ENCODE data around the gene BFAR.
A peak's percentile ranks its signal among the peaks of the same experiment; 100 is the strongest.

BFAR gene

GRCh38 chr16:14650629-14651028 lies 17.9 kb downstream of the BFAR start:
- Histone ChIP-seq H3K4me1 (ENCODE audit: low read length) (no peaks in the 10 kb centered on the region), H4K20me1 (ENCODE audit: insufficient read depth, low read length) (no peaks in the 10 kb centered on the region), H3K27me3 (ENCODE audit: low read depth, low read length) (no peaks in the 10 kb centered on the region), H3K4me3 (ENCODE audit: low read length) (no peak overlapping the region), H3K36me3 (replicated peaks; ENCODE audit: low read depth, low read length) (peaks cover 43% of the 10 kb centered on the region), H3K79me2 (ENCODE audit: low read length) (peaks cover 8% of the 10 kb centered on the region), H2AFZ (ENCODE audit: low read depth, low read length) (no peak overlapping the region), H3K9me3 (ENCODE audit: insufficient read depth, low read length) (no peaks in the 10 kb centered on the region), H3K27ac (ENCODE audit: low read length) (no peak overlapping the region), H3K9ac (ENCODE audit: low read length) (no peak overlapping the region), H3K4me2 (ENCODE audit: low read length) (no peak overlapping the region)
- TF ChIP-seq CTCF (IDR thresholded peaks at IDR 0.05; ENCODE audit: low read depth, low read length) (no peak), EZH2phosphoT487 (IDR thresholded peaks at IDR 0.05; ENCODE audit: low read depth) (no peak)

DNA sequence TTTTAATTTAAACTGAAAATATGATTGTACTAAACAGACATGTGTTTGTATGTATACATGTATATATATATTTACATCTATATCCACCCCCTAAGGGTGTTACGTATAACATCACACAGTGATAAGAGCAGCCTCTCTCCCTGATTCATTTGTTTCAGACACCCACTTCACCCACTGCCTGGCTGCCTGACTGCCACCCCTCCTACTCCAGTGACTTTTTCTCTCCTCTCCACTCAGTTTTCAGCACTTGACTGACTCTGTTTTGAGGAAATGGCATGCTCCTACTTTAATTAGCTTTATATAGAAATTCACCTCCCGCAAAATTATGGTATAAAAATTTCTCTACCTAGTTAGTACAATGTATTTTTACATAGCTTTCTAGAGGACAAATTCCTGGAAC lies 20.0 kb downstream of the BFAR start:
- Histone ChIP-seq H3K27me3 (ENCODE audit: low read depth, low read length) (no peaks in the 10 kb centered on the region), H4K20me1 (ENCODE audit: insufficient read depth, low read length) (no peaks in the 10 kb centered on the region)
- TF ChIP-seq EZH2phosphoT487 (IDR thresholded peaks at IDR 0.05; ENCODE audit: low read depth) (no peak), CTCF (IDR thresholded peaks at IDR 0.05; ENCODE audit: low read depth, low read length) (no peak)

GRCh38 chr16:14658063-14658462 lies 25.3 kb downstream of the BFAR start:
- Histone ChIP-seq H3K9ac (ENCODE audit: low read length) (no peak overlapping the region), H3K79me2 (ENCODE audit: low read length) (no peaks in the 10 kb centered on the region), H3K4me1 (ENCODE audit: low read length) (peaks cover 6% of the 10 kb centered on the region; the same call in 1 of the 2 replicates), H3K4me3 (ENCODE audit: low read length) (no peak overlapping the region), H4K20me1 (ENCODE audit: insufficient read depth, low read length) (no peaks in the 10 kb centered on the region), H3K4me2 (ENCODE audit: low read length) (no peak overlapping the region), H3K27me3 (ENCODE audit: low read depth, low read length) (no peaks in the 10 kb centered on the region), H3K9me3 (ENCODE audit: insufficient read depth, low read length) (no peaks in the 10 kb centered on the region), H2AFZ (ENCODE audit: low read depth, low read length) (no peak overlapping the region), H3K36me3 (replicated peaks; ENCODE audit: low read depth, low read length) (peaks cover 31% of the 10 kb centered on the region), H3K27ac (ENCODE audit: low read length) (peak overlapping the region; percentile 34)
- no peak for TF ChIP-seq EZH2phosphoT487 (IDR thresholded peaks at IDR 0.05; ENCODE audit: low read depth)
- no peak for TF ChIP-seq CTCF (IDR thresholded peaks at IDR 0.05; ENCODE audit: low read depth, low read length)

More for the DNA sequence above, 20.0 kb downstream of the BFAR start:
- H3K4me1 ChIP-seq (ENCODE audit: low read length): peaks cover under 1% of the 10 kb centered on the region; the same call in 1 of the 2 replicates
- peaks cover 4% of the 10 kb centered on the region for H3K79me2 ChIP-seq (ENCODE audit: low read length)
- H2AFZ ChIP-seq (ENCODE audit: low read depth, low read length): no peak overlapping the region
- H3K27ac ChIP-seq (ENCODE audit: low read length): no peak overlapping the region
- H3K4me3 ChIP-seq (ENCODE audit: low read length): no peak overlapping the region
- H3K9me3 ChIP-seq (ENCODE audit: insufficient read depth, low read length): no peaks in the 10 kb centered on the region
- H3K4me2 ChIP-seq (ENCODE audit: low read length): no peak overlapping the region
- H3K9ac ChIP-seq (ENCODE audit: low read length): no peak overlapping the region
- H3K36me3 ChIP-seq (replicated peaks; ENCODE audit: low read depth, low read length): peaks cover 42% of the 10 kb centered on the region

GRCh38 chr16:14667347-14668266 lies 34.9 kb downstream of the BFAR start:
- Histone ChIP-seq H2AFZ (ENCODE audit: low read depth, low read length) (no peak overlapping the region), H3K4me1 (ENCODE audit: low read length) (peaks cover 12% of the 10 kb centered on the region), H3K4me2 (ENCODE audit: low read length) (no peak overlapping the region), H3K9me3 (ENCODE audit: insufficient read depth, low read length) (no peaks in the 10 kb centered on the region), H4K20me1 (ENCODE audit: insufficient read depth, low read length) (no peaks in the 10 kb centered on the region), H3K79me2 (ENCODE audit: low read length) (no peaks in the 10 kb centered on the region), H3K27me3 (ENCODE audit: low read depth, low read length) (no peaks in the 10 kb centered on the region), H3K36me3 (replicated peaks; ENCODE audit: low read depth, low read length) (peaks cover 36% of the 10 kb centered on the region), H3K27ac (ENCODE audit: low read length) (no peak overlapping the region), H3K4me3 (ENCODE audit: low read length) (no peak overlapping the region), H3K9ac (ENCODE audit: low read length) (no peak overlapping the region)
- TF ChIP-seq CTCF (IDR thresholded peaks at IDR 0.05; ENCODE audit: low read depth, low read length) (no peak), EZH2phosphoT487 (IDR thresholded peaks at IDR 0.05; ENCODE audit: low read depth) (no peak)
